ENCODE measurements around the gene RIMS4.

DNA sequence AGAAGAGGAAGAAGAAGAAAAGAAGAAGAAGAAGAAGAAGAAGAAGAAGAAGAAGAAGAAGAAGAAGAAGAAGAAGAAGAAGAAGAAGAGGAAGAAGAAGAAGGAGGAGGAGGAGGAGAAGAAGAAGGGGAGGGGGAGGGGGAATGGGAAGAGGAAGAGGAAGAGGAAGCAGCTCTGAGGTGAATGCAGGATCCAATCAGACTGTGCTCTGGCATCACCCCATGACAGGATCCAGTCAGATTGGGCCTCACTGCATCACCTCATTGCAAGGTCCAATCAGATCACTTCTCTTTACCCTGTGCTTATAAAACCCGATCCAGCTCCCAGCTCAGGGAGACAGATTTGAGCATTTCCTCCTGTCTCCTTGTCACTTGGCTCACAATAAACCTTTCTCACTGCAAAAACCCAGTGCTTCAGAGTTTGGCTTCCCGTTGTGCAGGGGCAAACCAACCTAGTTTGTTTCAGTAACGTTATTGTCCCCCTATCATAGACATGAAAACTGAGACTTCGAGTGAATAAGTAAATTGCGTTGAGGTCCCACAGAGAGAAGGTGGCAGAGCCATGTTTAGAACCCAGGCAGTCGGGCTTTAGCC is 46.6 kb upstream of the RIMS4 start:
- TF ChIP-seq POLR2A (IDR thresholded peaks at IDR 0.05) (no peak), POLR2AphosphoS5 (IDR thresholded peaks at IDR 0.05) (no peak)
- TF ChIP-seq, protein P1, sequence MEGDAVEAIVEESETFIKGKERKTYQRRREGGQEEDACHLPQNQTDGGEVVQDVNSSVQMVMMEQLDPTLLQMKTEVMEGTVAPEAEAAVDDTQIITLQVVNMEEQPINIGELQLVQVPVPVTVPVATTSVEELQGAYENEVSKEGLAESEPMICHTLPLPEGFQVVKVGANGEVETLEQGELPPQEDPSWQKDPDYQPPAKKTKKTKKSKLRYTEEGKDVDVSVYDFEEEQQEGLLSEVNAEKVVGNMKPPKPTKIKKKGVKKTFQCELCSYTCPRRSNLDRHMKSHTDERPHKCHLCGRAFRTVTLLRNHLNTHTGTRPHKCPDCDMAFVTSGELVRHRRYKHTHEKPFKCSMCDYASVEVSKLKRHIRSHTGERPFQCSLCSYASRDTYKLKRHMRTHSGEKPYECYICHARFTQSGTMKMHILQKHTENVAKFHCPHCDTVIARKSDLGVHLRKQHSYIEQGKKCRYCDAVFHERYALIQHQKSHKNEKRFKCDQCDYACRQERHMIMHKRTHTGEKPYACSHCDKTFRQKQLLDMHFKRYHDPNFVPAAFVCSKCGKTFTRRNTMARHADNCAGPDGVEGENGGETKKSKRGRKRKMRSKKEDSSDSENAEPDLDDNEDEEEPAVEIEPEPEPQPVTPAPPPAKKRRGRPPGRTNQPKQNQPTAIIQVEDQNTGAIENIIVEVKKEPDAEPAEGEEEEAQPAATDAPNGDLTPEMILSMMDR (IDR thresholded peaks at IDR 0.05) = no peak

Data from prostate gland (tissue), 2 donors.